ENCODE results near the gene LAMA5. TPM values are rescaled to one million over a fixed set of nuclear protein-coding genes. Genes with fewer than 3 reads are reported as not detected.

LAMA5 gene
- total RNA-seq, 2 experiments from 2014 or later: 0.99 to 1.9 TPM

DNA sequence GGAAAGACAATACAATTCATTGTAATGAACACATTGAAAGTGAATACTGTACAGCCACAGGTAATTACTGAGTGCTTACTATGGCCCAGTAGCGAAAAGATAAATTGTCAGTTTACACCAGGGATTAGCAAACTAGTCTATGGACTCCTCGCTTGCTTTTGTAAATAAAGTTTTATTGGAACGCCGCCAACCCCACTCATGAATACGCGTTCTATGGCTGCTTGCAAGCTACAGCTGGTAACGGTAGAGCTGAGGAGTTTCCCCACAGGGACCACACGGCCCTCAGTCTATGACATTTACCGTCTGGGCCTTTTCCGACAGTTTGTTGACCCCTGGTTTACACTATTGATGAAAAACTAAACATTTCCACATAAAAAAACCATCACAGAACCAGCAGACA lies 24.2 kb downstream of the LAMA5 start:
- ATAC-seq: no peak
- CTCF ChIA-PET: no interaction called here
- H3K9me3 Mint-ChIP-seq (ENCODE audit: low read depth): no peaks in the 10 kb centered on the region
- H3K4me3 Mint-ChIP-seq: no peak overlapping the region
- no peaks in the 10 kb centered on the region for H3K36me3 Mint-ChIP-seq
- peaks cover 11% of the 10 kb centered on the region for H3K27me3 Mint-ChIP-seq
- no peak overlapping the region for H3K27ac Mint-ChIP-seq
- DNase-seq: no peak
- no peaks in the 10 kb centered on the region for H3K4me1 Mint-ChIP-seq

- ATAC-seq: no peak
- no peaks in the 10 kb centered on the region for H3K9me3 Mint-ChIP-seq (ENCODE audit: low read depth)
- no peak overlapping the region for H3K27ac Mint-ChIP-seq
- peaks cover 11% of the 10 kb centered on the region for H3K27me3 Mint-ChIP-seq
- no peaks in the 10 kb centered on the region for H3K36me3 Mint-ChIP-seq
- H3K4me1 Mint-ChIP-seq: no peaks in the 10 kb centered on the region
- DNase-seq: no peak
- no peak overlapping the region for H3K4me3 Mint-ChIP-seq
- CTCF ChIA-PET: no interaction called here
These were observed 27.5 kb downstream of the LAMA5 start for GRCh38 chr20:62339647-62340062.

- DNase-seq: no peak
- CTCF ChIA-PET: no interaction called here
These were observed 28.9 kb downstream of the LAMA5 start for GRCh38 chr20:62338294-62338620.

DNA sequence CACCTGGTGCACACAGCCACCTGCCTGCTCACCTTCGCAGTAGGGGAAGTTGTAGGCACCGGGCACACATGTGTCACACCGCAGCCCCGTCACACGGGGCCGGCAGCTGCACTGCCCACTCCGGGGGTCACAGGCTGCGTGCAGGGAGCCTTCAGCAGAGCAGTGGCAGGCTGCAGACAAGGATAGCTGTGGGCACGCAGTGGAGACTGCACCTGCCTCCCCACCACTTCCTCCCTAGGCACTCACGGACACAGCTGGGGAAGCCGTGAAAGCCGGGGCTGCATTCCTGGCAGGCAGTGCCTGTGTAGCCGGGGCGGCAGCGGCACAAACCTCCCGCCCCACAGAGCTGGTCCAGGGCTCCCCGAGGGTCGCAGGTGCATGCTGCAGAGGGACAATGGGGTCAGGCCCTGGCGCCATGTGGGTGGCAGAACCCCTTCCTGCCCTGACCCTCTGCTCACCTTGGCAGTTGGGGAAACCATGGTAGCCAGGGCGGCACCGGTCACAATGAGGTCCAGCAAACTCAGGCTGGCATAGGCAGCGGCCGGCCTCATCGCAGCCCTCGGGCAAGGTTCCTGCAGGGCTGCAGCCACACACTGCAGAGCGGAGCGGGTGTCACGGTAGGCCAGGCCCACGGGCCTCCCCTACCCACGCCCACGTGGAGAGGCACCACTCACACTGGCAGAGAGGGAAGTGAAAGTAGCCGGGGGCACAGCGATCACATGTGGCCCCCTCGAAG lies 29.4 kb downstream of the LAMA5 start:
- no peak overlapping the region for H3K27ac Mint-ChIP-seq
- H3K4me1 Mint-ChIP-seq: no peaks in the 10 kb centered on the region
- DNase-seq: no peak
- no peaks in the 10 kb centered on the region for H3K36me3 Mint-ChIP-seq
- peaks cover 10% of the 10 kb centered on the region for H3K27me3 Mint-ChIP-seq
- no peak overlapping the region for H3K4me3 Mint-ChIP-seq
- ATAC-seq: no peak
- no peaks in the 10 kb centered on the region for H3K9me3 Mint-ChIP-seq (ENCODE audit: low read depth)
- CTCF ChIA-PET: no interaction called here

More at GRCh38 chr20:62338294-62338620, 28.9 kb downstream of the LAMA5 start:
- no peak for ATAC-seq
- Mint-ChIP-seq H3K9me3 (ENCODE audit: low read depth) (no peaks in the 10 kb centered on the region), H3K4me1 (no peaks in the 10 kb centered on the region), H3K4me3 (no peak overlapping the region), H3K36me3 (no peaks in the 10 kb centered on the region), H3K27me3 (peaks cover 11% of the 10 kb centered on the region), H3K27ac (no peak overlapping the region)

DNA sequence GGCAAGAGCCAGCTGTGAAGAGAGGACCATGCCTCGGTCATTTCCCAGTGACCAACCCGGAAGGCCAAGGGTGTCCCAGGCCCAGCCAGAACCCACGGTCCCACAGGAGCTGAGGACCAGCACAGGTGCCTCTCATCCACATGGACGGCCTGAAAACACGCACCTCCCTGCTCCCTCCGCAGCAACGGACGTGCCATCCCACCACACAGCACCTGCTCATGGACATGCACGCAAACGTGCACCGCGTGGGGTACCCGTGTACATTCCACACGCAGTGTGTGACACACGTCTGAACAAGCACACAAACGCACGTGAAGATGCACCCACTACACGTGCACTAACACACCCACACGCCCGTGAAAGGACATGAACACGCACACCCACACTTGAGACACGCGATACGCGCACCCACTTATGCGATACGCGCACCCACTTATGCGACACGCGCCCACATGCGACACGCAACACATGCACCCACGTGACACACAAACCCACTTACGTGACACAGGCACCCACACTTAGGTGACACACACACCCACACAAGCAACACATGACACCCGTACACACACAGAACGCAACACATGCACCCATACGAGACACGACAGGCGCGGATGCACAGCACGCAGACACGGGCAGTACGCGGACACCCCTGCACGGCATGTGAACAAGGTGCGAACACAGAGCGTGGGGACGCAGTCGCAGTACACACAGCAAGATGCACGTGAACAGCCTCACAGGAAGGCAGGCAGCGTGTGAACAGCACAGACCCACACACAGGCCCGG lies 30.1 kb downstream of the LAMA5 start:
- peaks cover 10% of the 10 kb centered on the region for H3K27me3 Mint-ChIP-seq
- H3K27ac Mint-ChIP-seq: no peak overlapping the region
- CTCF ChIA-PET: no interaction called here
- H3K9me3 Mint-ChIP-seq (ENCODE audit: low read depth): no peaks in the 10 kb centered on the region
- no peaks in the 10 kb centered on the region for H3K36me3 Mint-ChIP-seq
- no peak overlapping the region for H3K4me3 Mint-ChIP-seq
- H3K4me1 Mint-ChIP-seq: no peaks in the 10 kb centered on the region
- ATAC-seq (no peak), DNase-seq (no peak)

DNA sequence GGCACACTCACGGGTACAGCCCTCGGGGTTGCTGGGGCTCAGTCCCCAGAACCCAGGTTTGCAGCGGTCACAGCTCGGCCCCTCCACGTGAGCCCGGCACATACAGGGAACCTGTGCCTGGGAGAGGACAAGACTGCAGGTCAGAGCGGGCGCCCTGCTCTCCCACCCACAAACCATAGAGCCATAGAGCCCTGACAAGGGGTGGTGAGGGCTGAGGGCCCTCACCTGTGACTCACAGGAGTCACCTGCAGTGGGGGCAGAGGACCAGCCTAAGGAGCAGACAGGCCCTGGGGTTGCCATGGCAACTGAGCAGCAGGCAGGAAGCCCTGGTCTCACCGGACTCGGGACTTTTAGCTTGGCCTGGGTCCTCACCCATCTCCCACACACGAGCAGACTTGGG lies 30.8 kb downstream of the LAMA5 start:
- no peaks in the 10 kb centered on the region for H3K9me3 Mint-ChIP-seq (ENCODE audit: low read depth)

DNA sequence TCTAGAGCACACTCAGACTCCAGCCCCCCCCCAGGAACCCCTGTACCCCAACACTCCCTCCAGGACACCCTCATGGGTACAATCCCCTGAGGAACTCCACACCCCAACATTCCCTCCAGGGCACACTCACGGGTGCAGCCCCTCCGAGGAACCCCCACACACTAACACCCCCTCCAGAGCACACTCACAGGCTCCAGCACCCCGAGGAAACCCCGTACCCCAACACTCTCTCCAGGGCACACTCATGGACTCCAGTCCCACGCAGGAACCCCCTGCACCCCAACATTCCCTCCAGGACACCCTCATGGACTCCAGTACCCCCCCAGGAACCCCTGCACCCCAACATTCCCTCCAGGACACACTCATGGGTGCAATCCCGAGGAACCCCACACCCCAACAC lies 31.6 kb downstream of the LAMA5 start:
- DNase-seq: no peak
- H3K4me1 Mint-ChIP-seq: no peaks in the 10 kb centered on the region
- peaks cover 6% of the 10 kb centered on the region for H3K27me3 Mint-ChIP-seq
- H3K4me3 Mint-ChIP-seq: no peak overlapping the region
- no peaks in the 10 kb centered on the region for H3K36me3 Mint-ChIP-seq
- ATAC-seq: no peak
- CTCF ChIA-PET: no interaction called here
- H3K27ac Mint-ChIP-seq: no peak overlapping the region
- H3K9me3 Mint-ChIP-seq (ENCODE audit: low read depth): no peaks in the 10 kb centered on the region

More for the DNA sequence above, 30.8 kb downstream of the LAMA5 start:
- Mint-ChIP-seq H3K27me3 (peaks cover 7% of the 10 kb centered on the region), H3K4me3 (no peak overlapping the region), H3K36me3 (no peaks in the 10 kb centered on the region), H3K27ac (no peak overlapping the region), H3K4me1 (no peaks in the 10 kb centered on the region)
- CTCF ChIA-PET: no interaction called here
- DNase-seq: no peak
- ATAC-seq: no peak

DNA sequence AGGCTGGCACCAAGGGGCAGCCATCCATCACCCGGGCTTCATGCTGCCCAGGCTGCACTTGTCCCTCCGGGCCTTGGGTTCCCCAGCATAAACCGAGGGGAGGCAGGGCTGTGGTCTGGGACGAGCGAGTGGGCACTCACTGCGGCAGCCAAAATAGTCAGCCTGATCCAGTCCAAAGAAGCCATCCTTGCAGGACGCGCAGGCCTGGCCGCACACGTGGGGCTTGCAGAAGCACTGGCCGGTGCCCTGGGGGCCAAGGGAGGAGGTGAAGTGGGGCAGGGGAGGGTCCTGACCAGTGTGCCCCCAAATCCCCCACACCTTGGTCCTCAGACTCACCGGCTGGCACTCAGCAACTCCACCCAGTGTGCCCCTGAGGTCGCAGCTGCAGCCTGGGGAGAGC lies 32.2 kb downstream of the LAMA5 start:
- Mint-ChIP-seq H3K4me3 (no peak overlapping the region), H3K4me1 (no peaks in the 10 kb centered on the region), H3K27ac (no peak overlapping the region), H3K36me3 (no peaks in the 10 kb centered on the region), H3K9me3 (ENCODE audit: low read depth) (no peaks in the 10 kb centered on the region), H3K27me3 (peaks cover 4% of the 10 kb centered on the region)
- DNase-seq (no peak), ATAC-seq (no peak)
- CTCF ChIA-PET: no interaction called here

- Mint-ChIP-seq H3K27ac (no peak overlapping the region), H3K36me3 (no peaks in the 10 kb centered on the region), H3K4me1 (no peaks in the 10 kb centered on the region), H3K9me3 (ENCODE audit: low read depth) (no peaks in the 10 kb centered on the region), H3K27me3 (no peaks in the 10 kb centered on the region), H3K4me3 (no peak overlapping the region)
- CTCF ChIA-PET: no interaction called here
- no peak for DNase-seq
- ATAC-seq: no peak
These were observed 33.1 kb downstream of the LAMA5 start for GRCh38 chr20:62333820-62334595.

- no peaks in the 10 kb centered on the region for H3K9me3 Mint-ChIP-seq (ENCODE audit: low read depth)
- no peaks in the 10 kb centered on the region for H3K27me3 Mint-ChIP-seq
- no peak for DNase-seq
- H3K27ac Mint-ChIP-seq: no peak overlapping the region
- H3K4me3 Mint-ChIP-seq: no peak overlapping the region
- ATAC-seq: no peak
- no peaks in the 10 kb centered on the region for H3K4me1 Mint-ChIP-seq
- H3K36me3 Mint-ChIP-seq: no peaks in the 10 kb centered on the region
- CTCF ChIA-PET: no interaction called here
These were observed 33.9 kb downstream of the LAMA5 start for GRCh38 chr20:62332989-62333819.

- DNase-seq (no peak), ATAC-seq (no peak)
- H3K4me1 Mint-ChIP-seq: no peaks in the 10 kb centered on the region
- H3K4me3 Mint-ChIP-seq: no peak overlapping the region
- H3K27me3 Mint-ChIP-seq: no peaks in the 10 kb centered on the region
- no peaks in the 10 kb centered on the region for H3K9me3 Mint-ChIP-seq (ENCODE audit: low read depth)
- H3K27ac Mint-ChIP-seq: no peak overlapping the region
- CTCF ChIA-PET: no interaction called here
- H3K36me3 Mint-ChIP-seq: no peaks in the 10 kb centered on the region
These were observed 34.7 kb downstream of the LAMA5 start for GRCh38 chr20:62332421-62332820.

DNA sequence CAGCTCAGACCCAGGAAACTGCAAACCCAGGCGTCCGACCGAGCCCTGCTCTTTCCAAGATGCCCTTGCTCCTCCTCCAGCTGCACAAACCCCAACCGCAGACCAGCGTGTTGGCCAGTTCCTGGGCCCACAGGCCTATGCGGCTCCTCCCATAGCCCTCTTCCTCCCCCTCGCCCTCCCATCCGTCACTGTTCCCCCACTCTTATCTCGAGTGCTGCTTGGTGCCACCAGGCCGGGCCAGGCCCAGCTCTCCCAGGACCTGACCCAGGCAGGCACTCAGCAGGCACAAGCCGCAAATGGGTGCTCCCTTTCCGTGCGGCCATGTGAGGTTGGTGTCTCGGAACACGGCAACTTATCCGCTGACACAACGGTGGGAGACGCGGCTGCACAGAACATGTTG lies 35.8 kb downstream of the LAMA5 start:
- Mint-ChIP-seq H3K4me3 (no peak overlapping the region), H3K9me3 (ENCODE audit: low read depth) (no peaks in the 10 kb centered on the region), H3K27me3 (no peaks in the 10 kb centered on the region), H3K36me3 (no peaks in the 10 kb centered on the region), H3K4me1 (no peaks in the 10 kb centered on the region), H3K27ac (no peak overlapping the region)
- ATAC-seq (no peak), DNase-seq (no peak)
- CTCF ChIA-PET: no interaction called here

DNA sequence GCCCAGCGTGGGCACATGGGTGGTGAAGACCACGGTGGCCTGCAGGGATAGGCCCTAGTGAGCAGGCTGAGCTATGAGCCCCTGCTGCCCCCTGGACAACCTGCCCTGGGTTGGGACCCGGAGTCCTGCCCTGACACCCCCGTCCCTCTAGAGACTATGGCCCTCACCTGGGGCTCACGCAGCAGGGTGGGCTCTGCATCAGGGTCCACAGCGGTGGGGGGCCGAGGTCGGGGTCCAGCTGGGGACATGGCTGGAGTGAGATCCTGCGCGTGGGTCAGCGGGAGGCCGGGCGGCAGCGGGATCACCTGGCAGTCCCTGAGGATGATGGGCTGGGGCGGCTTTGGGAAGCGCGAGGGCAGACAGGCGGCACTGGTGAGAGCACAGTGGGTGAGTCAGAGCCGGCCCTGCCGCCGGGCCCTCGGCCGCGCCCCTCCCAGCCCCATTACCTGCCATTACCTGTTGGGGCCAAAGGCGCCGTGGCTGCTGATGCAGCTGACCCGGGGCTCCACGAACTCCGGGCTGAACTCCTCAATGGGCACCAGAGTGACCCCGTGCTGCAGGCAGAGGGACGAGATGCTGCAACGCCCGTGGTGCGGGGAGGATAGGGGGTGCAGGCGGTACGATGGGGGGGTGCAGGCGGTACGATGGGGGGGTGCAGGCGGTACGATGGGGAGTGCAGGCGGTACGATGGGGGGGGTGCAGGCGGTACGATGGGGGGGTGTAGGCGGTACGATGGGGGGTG lies 36.4 kb downstream of the LAMA5 start:
- Mint-ChIP-seq H3K27ac (no peak overlapping the region), H3K27me3 (no peaks in the 10 kb centered on the region)

More for the DNA sequence above, 36.4 kb downstream of the LAMA5 start:
- DNase-seq: no peak
- Mint-ChIP-seq H3K36me3 (no peaks in the 10 kb centered on the region), H3K4me3 (no peak overlapping the region), H3K4me1 (no peaks in the 10 kb centered on the region), H3K9me3 (ENCODE audit: low read depth) (no peaks in the 10 kb centered on the region)
- ATAC-seq: no peak
- CTCF ChIA-PET: no interaction called here

All from activated CD8-positive, alpha-beta memory T cell treated with anti-CD3 and anti-CD28 coated beads, Interleukin-2, amount 10 ng/mL, durations not matched to agents 7 days and 5 days (primary cell).